Measurements from ENCODE around the gene WHRN.

DNA sequence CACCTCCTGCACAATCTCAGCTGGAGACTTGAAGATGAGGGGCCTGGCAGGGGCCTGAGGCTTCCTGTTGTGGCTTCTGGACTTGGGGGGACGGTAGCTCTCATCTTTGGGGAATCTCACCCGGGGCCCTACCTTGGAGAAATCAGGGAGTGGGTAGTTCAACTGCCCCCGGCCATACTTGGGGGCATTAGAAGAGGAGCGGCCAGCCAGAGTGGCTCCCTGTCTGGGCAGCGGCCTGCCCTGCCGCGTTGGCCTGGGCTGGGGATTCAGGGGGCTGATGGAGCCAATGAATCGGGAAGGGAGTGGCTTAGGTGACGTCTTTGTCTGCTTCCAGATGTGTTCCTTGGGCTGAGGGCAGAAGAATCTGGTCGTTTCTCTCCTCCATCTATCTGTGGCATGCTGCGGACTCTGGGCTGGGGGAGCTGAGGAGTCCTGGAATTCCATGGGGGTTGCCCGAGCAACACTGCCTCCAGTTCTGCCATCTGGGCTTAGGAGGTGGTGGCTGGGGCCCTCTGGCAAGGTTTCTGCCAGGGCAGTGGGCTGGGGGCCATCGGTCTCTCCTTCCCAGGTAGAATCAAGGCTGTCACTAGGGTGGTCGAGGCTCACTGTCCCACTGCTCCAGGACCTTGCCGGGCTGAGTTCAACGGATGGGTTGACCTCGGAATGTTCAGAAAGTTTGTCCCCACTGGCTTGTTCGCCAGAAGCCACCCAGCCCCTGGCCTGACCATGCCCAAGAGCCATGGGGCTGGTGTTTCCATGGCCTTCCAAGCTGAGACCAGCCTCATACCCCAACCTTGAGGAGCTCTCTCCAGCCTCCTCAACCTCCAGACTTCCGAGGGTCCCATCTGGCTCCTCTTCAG lies 128.5 kb downstream of the WHRN start:
- TF ChIP-seq EZH2 (IDR thresholded peaks at IDR 0.05) (no peak), POLR2AphosphoS5 (IDR thresholded peaks at IDR 0.05; ENCODE audit: borderline replicate concordance, low read depth, low read length) (no peak), FOXP2 (optimal IDR thresholded peaks at IDR 0.05; ENCODE audit: control extremely low read depth, extremely low read length, insufficient read depth) (no peak)

Data from SK-N-MC (cell line).